K562 (cell line): ENCODE measurements around the gene LRRC39. TPM values are rescaled to one million over a fixed set of nuclear protein-coding genes. Genes with fewer than 3 reads are reported as not detected.
A peak's percentile ranks its signal among the peaks of the same experiment; 100 is the strongest.

ENCODE experiments used
- BACH1 ChIP-seq: fragments of 200-800 bp; sonication (Bioruptor generic); IDR thresholded peaks from 2 replicates; pipeline ENCODE4 v1.6.1; 2016; ENCODE audit warnings: missing genetic modification characterization, missing compliant biosample characterization
- BRD9 ChIP-seq: fragments of 450-650 bp; IDR thresholded peaks from 2 replicates; pipeline ENCODE4 v1.6.1; 2018; ENCODE audit warnings: low read depth; ENCODE audit not compliant: partially characterized antibody
- CBX8 ChIP-seq: fragments of 200-600 bp; sonication (generic); IDR thresholded peaks from 2 replicates; pipeline ENCODE4 v1.6.1; 2012; ENCODE audit warnings: borderline replicate concordance, mixed run types, low read depth, mild to moderate bottlenecking, moderate library complexity, mixed read lengths, low read length, control low read depth, inconsistent platforms; ENCODE audit not compliant: poor library complexity, severe bottlenecking; ENCODE audit errors: extremely low read depth
- CHD1 ChIP-seq: fragments of 200-600 bp; sonication (generic); IDR thresholded peaks from one replicate; pipeline ENCODE4 v1.6.1; 2012; ENCODE audit warnings: mild to moderate bottlenecking, moderate library complexity, low read length, inconsistent platforms
- ESRRB ChIP-seq: fragments of 250-450 bp; sonication (Bioruptor Pico); IDR thresholded peaks from 2 replicates; pipeline ENCODE4 v1.5.0; 2020; ENCODE audit warnings: mild to moderate bottlenecking, moderate library complexity, borderline replicate concordance
- EZH2 ChIP-seq: IDR thresholded peaks from 2 replicates; pipeline ENCODE4 v1.6.1; 2012; ENCODE audit warnings: low read depth, mild to moderate bottlenecking, inconsistent platforms, low read length, borderline replicate concordance
- FUS ChIP-seq: fragments of 200-400 bp; formaldehyde crosslinking; optimal IDR thresholded peaks from 2 replicates; pipeline ENCODE3; 2017; ENCODE audit warnings: low read depth, low read length
- KAT2B ChIP-seq: IDR thresholded peaks from one replicate; pipeline ENCODE4 v1.6.1; 2012; ENCODE audit warnings: low read depth, mild to moderate bottlenecking, control low read depth, inconsistent platforms, low read length, moderate library complexity
- L3MBTL2 ChIP-seq: fragments of 450-650 bp; IDR thresholded peaks from 2 replicates; pipeline ENCODE4 v1.6.1; 2016; ENCODE audit warnings: mild to moderate bottlenecking, moderate library complexity
- NELFE ChIP-seq: IDR thresholded peaks from 2 replicates; pipeline ENCODE4 v1.6.1; 2011; ENCODE audit warnings: mild to moderate bottlenecking; ENCODE audit not compliant: insufficient read depth, insufficient read length
- NEUROD1 ChIP-seq: fragments of 150-350 bp; IDR thresholded peaks from 2 replicates; pipeline ENCODE4 v1.6.1; 2014; ENCODE audit warnings: borderline replicate concordance, low read length, low read depth; ENCODE audit not compliant: partially characterized antibody
- NFIX ChIP-seq: fragments of 250-450 bp; sonication (Bioruptor Pico); IDR thresholded peaks from 2 replicates; pipeline ENCODE4 v1.4.0; 2020; ENCODE audit warnings: low read depth, mild to moderate bottlenecking, moderate library complexity
- NR4A1 ChIP-seq, 2 experiments: fragments of 250-450 bp in 1 of 2; fragments of 450-650 bp in 1 of 2; sonication (Bioruptor Pico) in 1 of 2; IDR thresholded peaks; 2 replicates each; pipeline versions ENCODE4 v1.4.0 to v1.6.1; 2016 to 2020; ENCODE audit warnings: mild to moderate bottlenecking in 2 of 2, missing compliant biosample characterization in 1 of 2, missing genetic modification characterization in 1 of 2, moderate library complexity in 1 of 2
- RFX7 ChIP-seq: fragments of 250-450 bp; sonication (Bioruptor Pico); IDR thresholded peaks from 2 replicates; pipeline ENCODE4 v1.5.1; 2021; ENCODE audit warnings: mild to moderate bottlenecking
- SUPT5H ChIP-seq: fragments of 450-650 bp; IDR thresholded peaks from 2 replicates; pipeline ENCODE4 v1.6.1; 2016
- XRCC4 ChIP-seq: IDR thresholded peaks from one replicate; pipeline ENCODE4 v1.6.1; 2011; ENCODE audit not compliant: insufficient read depth, insufficient read length; ENCODE audit errors: extremely low read depth
- ZFX ChIP-seq: sonication (generic); formaldehyde crosslinking; IDR thresholded peaks from 2 replicates; pipeline ENCODE4 v1.8.0; 2022; ENCODE audit warnings: mild to moderate bottlenecking, missing genetic modification reagents, moderate library complexity
- ZNF318 ChIP-seq, 2 experiments: fragments of 450-650 bp; IDR thresholded peaks; 2 replicates each; pipeline ENCODE4 v1.6.1; 2016; ENCODE audit warnings: mild to moderate bottlenecking in 2 of 2, borderline replicate concordance in 1 of 2, low read depth in 1 of 2, moderate library complexity in 1 of 2
- ZNF431 ChIP-seq: sonication (generic); formaldehyde crosslinking; IDR thresholded peaks from 2 replicates; pipeline ENCODE4 v1.8.0; 2022; ENCODE audit warnings: mild to moderate bottlenecking, missing genetic modification reagents
- ZNF551 ChIP-seq: fragments of 250-450 bp; sonication (Bioruptor Pico); IDR thresholded peaks from 2 replicates; pipeline ENCODE4 v1.5.0; 2021; ENCODE audit warnings: mild to moderate bottlenecking, moderate library complexity
- polyA plus RNA-seq, 8 experiments: library from polyadenylated mRNA; depleted of rRNA in 4 of 8; stranded (reverse) in 5 of 8; unstranded in 3 of 8; fragments of >200 nt; fragmentation: Nextera tagmentation in 2 of 8; fragmentation: Illumina TruSeq in 1 of 8; extraction: Ambion mirVana in 2 of 8; extraction: Trizol in 1 of 8; gene quantifications; 2 replicates each; pipeline versions ENCODE4 v1.2.1 to v1.2.3, GENCODE V29; 2011 to 2014; ENCODE audit warnings: inconsistent platforms in 1 of 8, missing spikeins in 1 of 8
- total RNA-seq, 7 experiments: library from RNA; depleted of rRNA in 6 of 7; stranded (reverse); fragments of >200 nt in 6 of 7; fragmentation: Illumina TruSeq in 2 of 7; extraction: Trizol in 2 of 7; gene quantifications; 2 replicates each; pipeline versions ENCODE4 v1.2.1 to v1.2.3, GENCODE V29; 2011 to 2021; ENCODE audit warnings: low replicate concordance in 1 of 7

LRRC39 gene
- total and polyA plus RNA-seq, 9 of the 15 experiments (the other 6 are each of a cell fraction or from before 2014, with no cell fraction given), result 1.00 to 3.1 (median 1.3) TPM

GRCh38 chr1:100132566-100133477 lies 45.2 kb downstream of the LRRC39 start, which contains the start of the genes SASS6 and TRMT13 (continued):
- TF ChIP-seq BRD9, result peak; percentile 28
- peak; percentile 63; the same call in 1 of the 2 replicates for TF ChIP-seq ZNF431 (CRISPR knock-in tag)
- no peak for TF ChIP-seq XRCC4
- TF ChIP-seq ZNF551 (CRISPR knock-in tag), result no peak
- TF ChIP-seq CBX8, result no peak
- TF ChIP-seq CHD1, result no peak
- TF ChIP-seq BACH1 (tag), result no peak
- peak; percentile 92 for TF ChIP-seq ZFX
- TF ChIP-seq EZH2, result no peak
- no peak for TF ChIP-seq ESRRB
- TF ChIP-seq L3MBTL2, result peak; percentile 99
- no peak for TF ChIP-seq ZNF318 (IDR thresholded peaks at IDR 0.05; ENCODE audit: borderline replicate concordance in 1 of 2, low read depth in 1 of 2)
- no peak for TF ChIP-seq RFX7 (CRISPR knock-in tag)
- no peak for TF ChIP-seq KAT2B
- TF ChIP-seq FUS, result no peak
- no peak for TF ChIP-seq NELFE
- no peak for TF ChIP-seq NFIX (CRISPR knock-in tag)
- TF ChIP-seq NEUROD1, result peak; percentile 87
- TF ChIP-seq NR4A1 (CRISPR knock-in tag; IDR thresholded peaks at IDR 0.05), result no peak
- peak; percentile 33; the same call in 1 of the 2 replicates for TF ChIP-seq NR4A1 (tag; IDR thresholded peaks at IDR 0.05)
- peak; percentile 83 for TF ChIP-seq SUPT5H
